Hippocampal formation (tissue), 2 donors: ENCODE measurements around the gene SLC7A5.
"Not testable (repeated sequence)": the region's sequence is repeated elsewhere in the genome, so short reads cannot be mapped to it uniquely, and the experiment has no call there.

Experiments
- DNase-seq, 2 donors: peaks; one replicate each; lab custom pipeline; 2025; lab: John Stamatoyannopoulos, UW

The SLC7A5 gene

GRCh38 chr16:87794485-87795078 lies 74.7 kb downstream of the SLC7A5 start:
- no peak for DNase-seq

- DNase-seq = no peak
These were observed 77.1 kb downstream of the SLC7A5 start for GRCh38 chr16:87792205-87792565.

GRCh38 chr16:87791295-87792204 lies 77.8 kb downstream of the SLC7A5 start:
- peak; percentile 73 to 86 for DNase-seq

GRCh38 chr16:87790292-87791100 lies 78.8 kb downstream of the SLC7A5 start:
- DNase-seq = no peak

GRCh38 chr16:87789437-87790291 lies 79.6 kb downstream of the SLC7A5 start:
- no peak for DNase-seq

- not testable (repeated sequence) for DNase-seq
These were observed 80.4 kb downstream of the SLC7A5 start for GRCh38 chr16:87788730-87789436.

GRCh38 chr16:87787451-87788091 lies 81.7 kb downstream of the SLC7A5 start:
- DNase-seq = not testable (repeated sequence)

GRCh38 chr16:87784812-87785211 lies 84.5 kb downstream of the SLC7A5 start:
- DNase-seq = no peak

GRCh38 chr16:87782033-87782432 lies 87.3 kb downstream of the SLC7A5 start:
- DNase-seq = no peak

- DNase-seq = peak in 1 of 2 donors; percentile 26
These were observed 88.8 kb downstream of the SLC7A5 start for GRCh38 chr16:87780385-87780989.
